H1 (cell line): Measurements from ENCODE around the gene AP1G2. TPM values are rescaled to one million over a fixed set of nuclear protein-coding genes. Genes with fewer than 3 reads are reported as not detected.
A peak's percentile ranks its signal among the peaks of the same experiment; 100 is the strongest.

ENCODE experiments used
- CTCF ChIA-PET: fragments of 300-600 bp; sonication (Branson Sonifier 250); formaldehyde crosslinking; loops from one replicate; lab custom pipeline; 2021; ENCODE audit not compliant: partially characterized antibody; lab: Charles Lee
- POLR2A ChIA-PET: fragments of 300-600 bp; sonication (Branson Sonifier 250); formaldehyde crosslinking; loops from one replicate; lab custom pipeline; 2021; ENCODE audit warnings: inconsistent platforms; ENCODE audit not compliant: partially characterized antibody; lab: Charles Lee
- DNase-seq, 2 experiments: peaks; one replicate each; pipeline versions ENCODE4 v3.0.0 to v3.0.0-alpha.2; 2010 to 2022; ENCODE audit warnings: low spot score in 2 of 2, low read depth in 1 of 2, mixed read lengths in 1 of 2
- FAIRE-seq: peaks from 2 replicates; lab custom pipeline; 2011; peaks lifted over from hg19 to GRCh38; lab: Jason Lieb, UNC
- H2AFZ ChIP-seq: 2 replicates; pipeline ENCODE4 v1.8.1; 2012; ENCODE audit warnings: low read length, inconsistent platforms
- H2AK5ac ChIP-seq: 2 replicates; pipeline ENCODE4 v1.6.1; 2013; ENCODE audit warnings: low read depth, low read length
- H2BK120ac ChIP-seq: replicated peaks from 2 replicates; pipeline ENCODE3; 2013; ENCODE audit warnings: low read depth, low read length, inconsistent platforms
- H2BK12ac ChIP-seq: 2 replicates; pipeline ENCODE4 v1.6.1; 2013; ENCODE audit warnings: low read depth, low read length
- H2BK15ac ChIP-seq: 2 replicates; pipeline ENCODE4 v1.6.1; 2013; ENCODE audit warnings: low read length
- H2BK20ac ChIP-seq: 2 replicates; pipeline ENCODE4 v1.6.1; 2013; ENCODE audit warnings: low read length
- H2BK5ac ChIP-seq: 2 replicates; pipeline ENCODE4 v1.6.1; 2013; ENCODE audit warnings: low read depth, low read length
- H3K14ac ChIP-seq: 2 replicates; pipeline ENCODE4 v1.6.1; 2013; ENCODE audit warnings: inconsistent platforms; ENCODE audit not compliant: insufficient read length
- H3K18ac ChIP-seq: 2 replicates; pipeline ENCODE4 v1.6.1; 2013; ENCODE audit warnings: low read length; ENCODE audit errors: extremely low read depth
- H3K23ac ChIP-seq: 2 replicates; pipeline ENCODE4 v1.6.1; 2013; ENCODE audit warnings: inconsistent platforms; ENCODE audit not compliant: insufficient read length
- H3K23me2 ChIP-seq: 2 replicates; pipeline ENCODE4 v1.6.1; 2013; ENCODE audit warnings: low read depth, low read length
- H3K27ac ChIP-seq: 2 replicates; pipeline ENCODE4 v1.6.1; 2011; ENCODE audit warnings: low read depth, low read length, inconsistent platforms
- H3K27me3 ChIP-seq, 4 experiments: replicated peaks in 1 of 4; 1 replicate in 1 of 4; 2 replicates in 3 of 4; pipeline versions ENCODE4 v1.6.1 to v1.8.1; 2011 to 2013; ENCODE audit warnings: low read length in 3 of 4, mild to moderate bottlenecking in 3 of 4, inconsistent platforms in 2 of 4, mixed read lengths in 2 of 4, moderate library complexity in 1 of 4; ENCODE audit not compliant: control insufficient read depth in 3 of 4, insufficient read depth in 3 of 4; ENCODE audit errors: extremely low read depth in 1 of 4
- H3K36me3 ChIP-seq, 4 experiments: 2 replicates each; pipeline versions ENCODE4 v1.6.1 to v1.8.1; 2011 to 2013; ENCODE audit warnings: mild to moderate bottlenecking in 4 of 4, low read length in 3 of 4, moderate library complexity in 2 of 4, control low read depth in 1 of 4, inconsistent platforms in 1 of 4; ENCODE audit not compliant: insufficient read depth in 4 of 4, control insufficient read depth in 2 of 4
- H3K4ac ChIP-seq: replicated peaks from 2 replicates; pipeline ENCODE3; 2013; ENCODE audit warnings: low read length, low read depth, mixed read lengths, inconsistent platforms; ENCODE audit not compliant: insufficient read length
- H3K4me1 ChIP-seq, 4 experiments: replicated peaks in 1 of 4; 1 replicate in 1 of 4; 2 replicates in 3 of 4; pipeline versions ENCODE4 v1.6.1 to v1.8.1; 2011 to 2013; ENCODE audit warnings: low read length in 3 of 4, inconsistent platforms in 2 of 4, mixed read lengths in 1 of 4; ENCODE audit not compliant: insufficient read depth in 4 of 4, control insufficient read depth in 3 of 4
- H3K4me2 ChIP-seq, 2 experiments: 2 replicates each; pipeline versions ENCODE4 v1.6.1 to v1.8.1; 2011 to 2013; ENCODE audit warnings: low read depth in 2 of 2, low read length in 2 of 2, control low read depth in 1 of 2, inconsistent platforms in 1 of 2, mild to moderate bottlenecking in 1 of 2; ENCODE audit not compliant: insufficient read depth in 1 of 2
- H3K4me3 ChIP-seq, 4 experiments: fragments of 200-600, 300-600 bp in 1 of 4; sonication (generic), shearing (Covaris generic), sonication (Bioruptor Twin) in 1 of 4; 2 replicates each; pipeline versions ENCODE4 v1.5.1 to v1.8.1; 2011 to 2016; ENCODE audit warnings: low read length in 4 of 4, low read depth in 3 of 4, control low read depth in 2 of 4, inconsistent platforms in 2 of 4, mild to moderate bottlenecking in 2 of 4, mixed read lengths in 1 of 4, moderate library complexity in 1 of 4; ENCODE audit not compliant: insufficient read depth in 2 of 4; ENCODE audit errors: extremely low read depth in 1 of 4
- H3K56ac ChIP-seq: replicated peaks from 2 replicates; pipeline ENCODE3; 2013; ENCODE audit warnings: low read depth, mild to moderate bottlenecking, mixed read lengths, low read length, inconsistent platforms; ENCODE audit not compliant: insufficient read length
- H3K79me1 ChIP-seq: 2 replicates; pipeline ENCODE4 v1.6.1; 2013; ENCODE audit warnings: low read depth, low read length, control low read depth
- H3K79me2 ChIP-seq, 2 experiments: 2 replicates each; pipeline versions ENCODE4 v1.6.1 to v1.8.1; 2012 to 2013; ENCODE audit warnings: low read length in 2 of 2, mild to moderate bottlenecking in 2 of 2, inconsistent platforms in 1 of 2; ENCODE audit not compliant: insufficient read depth in 2 of 2, control insufficient read depth in 1 of 2
- H3K9ac ChIP-seq, 4 experiments: replicated peaks in 1 of 4; 1 replicate in 1 of 4; 2 replicates in 3 of 4; pipeline versions ENCODE4 v1.6.1 to v1.8.1; 2011 to 2013; ENCODE audit warnings: low read depth in 3 of 4, low read length in 3 of 4, control low read depth in 2 of 4, mild to moderate bottlenecking in 2 of 4, moderate library complexity in 2 of 4, inconsistent platforms in 1 of 4; ENCODE audit errors: extremely low read depth in 1 of 4
- H3K9me3 ChIP-seq, 2 experiments: 2 replicates each; pipeline versions ENCODE4 v1.6.1 to v1.8.1; 2012 to 2013; ENCODE audit warnings: mild to moderate bottlenecking in 2 of 2, moderate library complexity in 2 of 2, control low read depth in 1 of 2, inconsistent platforms in 1 of 2, low read depth in 1 of 2, low read length in 1 of 2, mixed read lengths in 1 of 2; ENCODE audit not compliant: insufficient read depth in 2 of 2
- H4K20me1 ChIP-seq, 2 experiments: replicated peaks in 1 of 2; 2 replicates each; pipeline versions ENCODE3 to v1.8.1; 2011 to 2013; ENCODE audit warnings: inconsistent platforms in 2 of 2, low read length in 2 of 2, mild to moderate bottlenecking in 1 of 2; ENCODE audit not compliant: insufficient read depth in 2 of 2, control insufficient read depth in 1 of 2
- H4K5ac ChIP-seq: 2 replicates; pipeline ENCODE4 v1.6.1; 2013; ENCODE audit warnings: low read length, low read depth, mixed read lengths, inconsistent platforms; ENCODE audit not compliant: insufficient read length
- H4K8ac ChIP-seq: 2 replicates; pipeline ENCODE4 v1.8.0; 2013; ENCODE audit warnings: mild to moderate bottlenecking, moderate library complexity, low read length, inconsistent platforms; ENCODE audit not compliant: insufficient read depth; ENCODE audit errors: extremely low read depth
- H4K91ac ChIP-seq: replicated peaks from 2 replicates; pipeline ENCODE3; 2013; ENCODE audit warnings: low read length, mixed read lengths, inconsistent platforms; ENCODE audit not compliant: insufficient read length
- ATF2 ChIP-seq: IDR thresholded peaks from 2 replicates; pipeline ENCODE4 v1.6.1; 2012; ENCODE audit warnings: low read length, inconsistent platforms
- EP300 ChIP-seq, 2 experiments: IDR thresholded peaks; 1 replicate in 1 of 2; 2 replicates in 1 of 2; pipeline ENCODE4 v1.6.1; 2011 to 2012; ENCODE audit warnings: low read depth in 2 of 2, low read length in 2 of 2, mild to moderate bottlenecking in 2 of 2, borderline replicate concordance in 1 of 2, inconsistent platforms in 1 of 2, moderate library complexity in 1 of 2
- RXRA ChIP-seq: IDR thresholded peaks from 2 replicates; pipeline ENCODE4 v1.6.1; 2011; ENCODE audit warnings: low read depth, mild to moderate bottlenecking, low read length, moderate library complexity; ENCODE audit not compliant: insufficient read depth
- WGBS, 2 experiments: shearing (Covaris generic) in 1 of 2; methylation state at CpG; one replicate each; pipeline versions ENCODE4 v1.1.6 to v1.1.7; 2013 to 2015; ENCODE audit warnings: low lambda C conversion rate in 2 of 2, mixed read lengths in 2 of 2, inconsistent platforms in 1 of 2, low coverage in 1 of 2, missing lambda C conversion rate in 1 of 2; ENCODE audit not compliant: insufficient replicate concordance in 2 of 2, insufficient coverage in 1 of 2, insufficient read length in 1 of 2; ENCODE audit errors: extremely low coverage in 1 of 2, missing lambda C conversion rate in 1 of 2; 5-methylcytosine and 5-hydroxymethylcytosine counted together
- polyA plus RNA-seq, 7 experiments: library from polyadenylated mRNA; depleted of rRNA in 3 of 7; stranded (reverse) in 5 of 7; unstranded in 2 of 7; fragments of >200 nt in 5 of 7; fragments of 200-250 nt in 2 of 7; gene quantifications; 1 replicate in 5 of 7; 2 replicates in 1 of 7; 4 replicates in 1 of 7; pipeline versions ENCODE4 v1.2.1 to v1.2.3, GENCODE V29; 2011 to 2013; ENCODE audit warnings: missing spikeins in 2 of 7, mixed read lengths in 2 of 7
- total RNA-seq: library from RNA; stranded (reverse); fragmentation: NEBNext Ultra II Directional; extraction: Animal tissue kit (Norgen Biotek cat#: 25700); gene quantifications from 2 replicates; pipeline ENCODE4 v1.2.1, GENCODE V29; 2021

The AP1G2 gene
- total and polyA plus RNA-seq, 2 of the 8 experiments (the other 6 are each of a cell fraction or from before 2014, with no cell fraction given): 70.9 to 134 TPM

GRCh38 chr14:23579311-23579630, 11.7 kb upstream of the AP1G2 start:
- 75% methylated on average over 3 of the region's 3 CpGs; no CpG with 5 or more reads in 1 of the 2 experiments for WGBS, 2 experiments
- Histone ChIP-seq H4K5ac (no peak overlapping the region), H3K79me2 (no peaks in the 10 kb centered on the region), H3K27me3 (peaks cover 17 to 29% (median 25%) of the 10 kb centered on the region in 4 experiments), H3K56ac (no peak overlapping the region), H3K23ac (no peak overlapping the region), H3K4me3 (peak overlapping the region in 2 of 4 experiments; percentile 3 to 93; a peak in 2 of 8 replicates), H4K20me1 (peaks cover 6 to 7% of the 10 kb centered on the region in 2 experiments), H2BK120ac (no peak overlapping the region), H2AFZ (no peak overlapping the region), H3K27ac (no peak overlapping the region), H3K36me3 (peaks cover 0 to 4% (median 0%) of the 10 kb centered on the region in 4 experiments; a peak in 1 of 8 replicates), H3K79me1 (no peaks in the 10 kb centered on the region), H4K91ac (peak overlapping the region; percentile 6), H3K4ac (no peak overlapping the region), H2BK20ac (0 out of 2 replicates have a peak overlapping the region, but pooled peaks have one; percentile 9), H4K8ac (no peak overlapping the region), H2BK15ac (no peak overlapping the region; the same call in 1 of the 2 replicates), H3K14ac (no peak overlapping the region), H3K23me2 (peaks cover 19% of the 10 kb centered on the region; the same call in 1 of the 2 replicates), H2AK5ac (0 out of 2 replicates have a peak overlapping the region, but pooled peaks have one; percentile 45), H3K9me3 (no peaks in the 10 kb centered on the region), H3K18ac (no peak overlapping the region), H3K4me2 (peak overlapping the region; percentile 70 to 88), H3K9ac (peak overlapping the region in 1 of 4 experiments; percentile 7; a peak in 1 of 7 replicates), H3K4me1 (peaks cover 5 to 15% (median 9%) of the 10 kb centered on the region in 4 experiments; a peak in 6 of 7 replicates), H2BK12ac (0 out of 2 replicates have a peak overlapping the region, but pooled peaks have one; percentile 18), H2BK5ac (peak overlapping the region; percentile 40; the same call in 1 of the 2 replicates)
- TF ChIP-seq EP300 (IDR thresholded peaks at IDR 0.05; ENCODE audit: borderline replicate concordance in 1 of 2, low read depth in 2 of 2, low read length in 2 of 2) (no peak), ATF2 (no peak), RXRA (no peak)
- no peak for FAIRE-seq
- peak in 1 of 2 experiments; percentile 50 for DNase-seq
- CTCF ChIA-PET: interaction anchor here (0.6 to 1.7 kb wide), 3 partner anchors 8 to 352 kb away, joined by 3 to 6 read pairs (median 4); no protein-coding TSS in a partner anchor
- POLR2A ChIA-PET: interaction anchor here (1.2 to 3.8 kb wide), 4 partner anchors 10 to 473 kb away, joined by 4 to 11 read pairs (median 6); partner anchors contain the start of gene CARMIL3
